Measurements from ENCODE around the gene DCHS2. TPM values are rescaled to one million over a fixed set of nuclear protein-coding genes. Genes with fewer than 3 reads are reported as not detected.
A peak's percentile ranks its signal among the peaks of the same experiment; 100 is the strongest.

Gene DCHS2, protein sequence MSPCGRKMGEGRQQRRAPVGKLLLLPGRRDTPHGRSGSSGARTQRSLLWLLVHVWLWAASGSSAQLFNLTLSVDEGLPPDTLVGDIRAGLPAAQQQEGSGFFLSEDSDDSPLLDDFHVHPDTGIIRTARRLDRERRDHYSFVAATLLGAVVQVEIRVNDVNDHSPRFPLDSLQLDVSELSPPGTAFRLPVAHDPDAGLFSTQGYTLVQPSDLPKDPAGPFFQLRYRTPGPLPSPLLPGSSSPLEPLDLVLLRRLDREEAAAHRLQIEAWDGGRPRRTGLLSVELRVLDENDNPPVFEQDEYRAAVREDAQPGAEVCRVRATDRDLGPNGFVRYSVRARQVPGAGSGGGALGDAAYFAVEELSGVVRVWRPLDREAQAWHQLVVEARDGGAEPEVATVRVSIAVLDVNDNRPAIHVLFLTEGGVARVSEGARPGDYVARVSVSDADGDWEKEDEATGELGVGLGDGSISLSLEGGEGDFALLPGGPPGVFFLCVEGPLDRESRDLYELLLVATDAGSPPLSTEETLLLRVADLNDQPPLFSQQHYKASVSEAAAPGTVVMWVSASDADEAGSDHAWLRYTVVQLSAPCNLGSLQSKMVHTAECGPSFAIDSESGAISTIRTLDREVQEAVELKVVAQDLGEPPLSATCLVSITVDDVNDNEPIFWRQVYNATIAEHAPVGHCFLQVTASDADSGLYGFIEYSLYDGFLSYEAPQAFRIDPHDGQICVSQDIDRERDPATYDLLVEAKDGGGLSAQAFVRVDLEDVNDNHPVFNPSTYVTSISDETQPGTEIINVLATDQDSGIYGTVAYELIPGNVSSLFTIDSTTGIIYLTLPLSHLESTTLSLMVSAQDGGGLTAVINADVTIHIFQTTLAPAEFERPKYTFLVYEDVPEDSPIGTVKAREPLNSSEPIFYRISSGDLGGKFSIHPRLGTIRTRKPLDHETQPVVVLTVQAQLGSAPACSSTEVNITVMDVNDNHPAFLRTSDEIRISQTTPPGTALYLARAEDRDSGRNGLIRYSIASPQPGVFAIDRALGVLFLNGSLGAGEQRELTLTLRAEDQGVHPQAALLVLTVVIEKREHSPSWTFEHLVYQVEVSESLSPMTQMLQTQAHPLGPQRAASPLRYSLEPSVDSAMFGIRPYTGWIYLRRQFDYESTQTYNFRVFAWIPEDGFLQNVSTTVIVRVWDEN (N-terminal part only)
- not detected in 2 replicates for total RNA-seq (2014; rRNA removed; shearing (Covaris generic))

- no peak for DNase-seq (ENCODE audit: low read depth)
These were observed at the start of gene DCHS2 for GRCh38 chr4:154491341-154492271. DCHS2 (minus strand) TSS chr4:154491799; CDS start chr4:154491355, 444 bp downstream.

DNA sequence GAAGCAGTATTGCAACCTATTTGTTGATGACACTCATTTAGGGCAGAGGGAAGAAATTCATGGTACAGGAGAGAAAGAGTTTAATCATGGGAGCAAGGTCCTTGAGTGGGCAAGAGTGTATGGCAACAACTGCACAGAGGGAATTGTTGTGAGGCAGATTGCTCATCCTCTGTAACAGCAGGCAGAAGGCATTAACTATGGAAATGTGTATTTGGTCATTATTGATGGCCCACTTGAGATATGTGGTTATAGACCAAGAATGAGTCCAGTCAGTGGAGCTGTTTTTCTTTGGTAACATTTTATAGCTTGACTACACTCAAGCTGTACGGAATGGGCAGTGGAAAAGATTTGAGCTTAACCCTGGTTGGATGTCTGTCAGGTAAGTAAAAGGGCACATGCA, 42.7 kb upstream of the DCHS2 start:
- no peak for DNase-seq (ENCODE audit: low read depth)

DNA sequence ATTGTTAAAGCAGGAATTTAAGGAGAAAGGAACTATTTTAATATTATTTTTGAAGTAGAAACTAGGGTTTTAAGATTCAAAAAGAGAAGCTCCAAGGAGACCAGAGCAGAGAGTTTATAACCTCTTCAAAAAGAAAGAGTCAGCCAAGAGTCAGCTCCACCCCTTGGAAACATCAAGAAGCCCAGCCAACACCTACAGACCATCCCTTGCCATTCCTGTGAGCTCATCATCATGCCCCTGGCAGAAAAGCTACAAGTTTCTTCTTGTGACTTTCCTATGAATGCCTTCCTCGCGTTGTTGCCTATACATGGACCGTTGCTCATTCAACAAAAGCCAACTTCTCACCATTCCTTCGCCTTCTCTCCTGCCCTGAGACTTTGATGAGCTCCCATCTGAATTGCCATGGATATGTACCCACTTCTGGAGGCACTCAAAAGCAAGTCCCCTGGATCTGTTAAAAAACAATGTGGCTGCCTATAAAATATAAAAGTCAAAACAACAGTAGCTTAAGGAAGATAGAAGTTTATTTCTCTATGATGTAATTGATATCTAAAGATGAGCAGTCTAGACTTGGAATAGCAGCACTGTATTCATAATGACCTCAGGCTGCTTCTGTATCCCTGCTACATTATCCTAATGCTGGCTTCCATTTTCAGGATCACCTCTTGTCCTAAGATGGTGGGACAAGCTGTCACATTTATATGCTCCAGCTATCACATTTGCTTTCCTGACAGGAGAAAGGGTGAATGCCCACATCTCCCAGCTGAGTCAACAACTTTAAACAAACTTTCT, 38.3 kb upstream of the DCHS2 start:
- peak; percentile 2 for DNase-seq (ENCODE audit: low read depth)

- DNase-seq (ENCODE audit: low read depth): no peak
These were observed 37.3 kb upstream of the DCHS2 start for GRCh38 chr4:154528869-154529268.

DNA sequence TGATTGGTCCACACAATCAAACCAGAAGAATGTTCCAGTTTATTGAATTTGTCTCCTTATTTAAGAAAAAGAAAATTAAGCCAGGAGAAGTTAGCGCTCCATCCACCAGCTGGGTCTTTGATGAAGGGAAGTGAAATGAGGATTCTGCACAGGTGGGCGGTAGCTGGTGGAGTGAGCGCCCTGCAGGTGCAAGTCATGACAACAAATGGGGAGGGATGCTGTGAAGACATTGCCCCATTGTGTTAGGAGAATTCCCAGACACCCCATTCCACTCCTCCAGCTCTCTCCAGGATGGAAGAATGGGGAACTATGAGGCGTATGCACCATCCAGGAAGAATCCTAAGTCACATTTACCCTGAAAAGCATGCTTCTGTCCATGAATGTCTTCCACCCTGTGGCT, 35.7 kb upstream of the DCHS2 start:
- no peak for DNase-seq (ENCODE audit: low read depth)

DNA sequence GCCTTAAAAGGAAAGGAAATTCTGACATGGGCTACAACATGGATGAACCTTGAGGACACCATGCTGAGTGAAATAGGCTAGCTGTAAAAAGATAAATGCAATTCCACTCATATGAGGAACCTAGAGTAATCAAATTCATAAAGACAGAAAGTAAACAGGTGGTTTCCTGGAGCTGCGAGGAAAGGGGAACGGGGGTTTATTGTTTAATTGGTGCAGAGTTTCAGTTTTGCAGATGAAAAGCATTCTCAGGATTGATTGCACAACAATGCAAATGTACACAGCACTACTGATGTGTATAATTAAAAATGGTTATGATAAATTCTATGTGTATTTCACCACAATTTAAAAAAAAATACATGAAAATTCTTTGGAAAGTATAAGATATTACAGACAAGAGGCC, 34.6 kb upstream of the DCHS2 start:
- DNase-seq (ENCODE audit: low read depth): no peak

- DNase-seq (ENCODE audit: low read depth): no peak
These were observed 30.0 kb upstream of the DCHS2 start for GRCh38 chr4:154521607-154522006.

GRCh38 chr4:154519214-154519613, 27.6 kb upstream of the DCHS2 start:
- no peak for DNase-seq (ENCODE audit: low read depth)

DNA sequence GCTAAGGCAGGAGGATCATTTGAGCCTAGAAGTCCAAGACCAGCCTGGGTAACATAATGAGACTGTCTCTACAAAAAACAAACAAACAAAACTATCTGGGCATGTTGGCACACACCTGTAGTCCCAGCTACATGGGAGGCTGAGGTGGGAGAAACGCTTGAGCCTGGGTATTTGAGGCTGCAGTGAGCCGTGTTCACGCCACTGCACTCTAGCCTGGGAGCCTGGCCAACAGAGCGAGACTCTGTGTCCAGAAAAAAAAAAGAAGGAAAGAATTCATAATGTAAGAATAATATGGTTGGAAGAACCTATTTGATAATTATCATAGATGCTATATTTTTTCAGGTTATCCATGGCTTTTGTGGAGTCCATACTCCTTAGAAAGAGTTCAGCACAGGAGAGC, 26.0 kb upstream of the DCHS2 start:
- no peak for DNase-seq (ENCODE audit: low read depth)

- DNase-seq (ENCODE audit: low read depth): no peak
These were observed 24.9 kb upstream of the DCHS2 start for GRCh38 chr4:154516318-154517029.

DNA sequence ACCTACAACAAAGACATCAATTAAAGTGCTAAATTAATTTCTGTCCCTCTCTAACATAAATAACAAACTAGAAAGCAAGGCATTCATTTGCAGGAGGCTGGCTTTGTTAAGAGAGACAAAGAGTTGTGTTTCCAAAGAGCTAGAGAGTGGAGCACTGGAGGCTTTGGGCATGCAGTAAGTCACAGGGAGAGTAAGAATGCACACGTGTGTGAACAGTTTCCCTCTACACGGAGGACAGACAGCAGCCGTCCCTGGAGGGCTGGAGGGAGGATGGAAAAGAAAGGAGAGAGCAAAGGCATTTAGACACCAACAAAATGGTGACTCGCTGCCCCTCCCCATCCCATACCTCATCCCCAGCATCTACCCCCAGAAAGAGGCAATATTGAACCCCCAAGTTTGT, 20.4 kb upstream of the DCHS2 start:
- DNase-seq (ENCODE audit: low read depth): no peak

GRCh38 chr4:154511548-154511947, 19.9 kb upstream of the DCHS2 start:
- no peak for DNase-seq (ENCODE audit: low read depth)

DNA sequence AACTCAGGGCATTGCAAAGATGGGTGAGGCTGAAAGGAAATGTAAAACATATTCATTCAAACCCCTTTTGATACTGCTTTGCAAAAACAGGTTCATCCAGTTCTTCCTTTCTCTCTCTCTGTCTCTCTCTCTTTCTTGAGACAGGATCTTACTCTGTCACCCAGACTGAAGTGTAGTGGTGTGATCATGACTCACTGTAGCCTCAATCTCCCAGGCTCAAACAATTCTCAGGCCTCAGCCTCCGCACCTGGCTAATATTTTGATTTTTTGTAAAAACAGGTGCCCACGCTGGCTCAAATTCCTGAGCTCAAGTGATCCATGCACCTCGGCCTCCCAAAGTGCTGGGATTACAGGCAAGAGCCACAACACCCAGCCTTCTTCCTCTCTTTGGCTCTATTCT, 15.6 kb upstream of the DCHS2 start:
- no peak for DNase-seq (ENCODE audit: low read depth)

GRCh38 chr4:154506253-154506652, 14.7 kb upstream of the DCHS2 start:
- peak; percentile 21 for DNase-seq (ENCODE audit: low read depth)

GRCh38 chr4:154503598-154503997, 12.0 kb upstream of the DCHS2 start:
- DNase-seq (ENCODE audit: low read depth): peak; percentile 19

DNA sequence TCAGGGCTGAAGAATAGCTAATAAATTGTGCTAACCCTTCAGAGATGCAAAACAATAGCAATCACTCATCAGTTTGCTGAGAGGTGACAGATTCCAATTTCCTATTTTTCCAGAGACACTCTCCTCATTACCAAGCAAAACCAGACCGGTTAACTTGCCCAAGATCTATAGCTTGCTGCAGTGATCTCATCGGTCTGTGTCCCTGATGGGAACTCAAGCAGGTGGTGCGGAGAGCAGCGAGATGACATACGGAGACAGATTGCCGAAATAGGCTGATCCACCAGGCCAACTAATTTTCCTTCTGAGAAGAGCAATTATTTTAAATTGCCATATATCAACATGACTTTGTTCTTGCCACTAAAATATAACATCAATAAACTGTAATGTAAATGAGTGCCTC, 10.5 kb upstream of the DCHS2 start:
- no peak for DNase-seq (ENCODE audit: low read depth)

- DNase-seq (ENCODE audit: low read depth): no peak
These were observed 6.3 kb upstream of the DCHS2 start for GRCh38 chr4:154497889-154498288.

GRCh38 chr4:154495867-154496266, 4.3 kb upstream of the DCHS2 start:
- DNase-seq (ENCODE audit: low read depth): no peak

GRCh38 chr4:154492288-154492687, 689 bp upstream of the DCHS2 start:
- DNase-seq (ENCODE audit: low read depth): no peak

Data from RPMI7951 (cell line).